ENCODE measurements around the gene CD83.

CD83 gene

GRCh38 chr6:14109411-14109826 lies 8.2 kb upstream of the CD83 start:
- Histone ChIP-seq H2AFZ (no peak overlapping the region), H3K4me2 (ENCODE audit: low read length) (no peak overlapping the region), H3K36me3 (ENCODE audit: control insufficient read depth, insufficient read depth, low read length) (no peaks in the 10 kb centered on the region), H3K79me2 (no peaks in the 10 kb centered on the region), H3K9ac (no peak overlapping the region), H3K4me3 (ENCODE audit: low read depth, low read length) (no peak overlapping the region), H3K9me3 (ENCODE audit: control insufficient read depth, low read length) (no peaks in the 10 kb centered on the region), H3K27ac (no peak overlapping the region), H3K27me3 (ENCODE audit: control insufficient read depth, insufficient read depth, low read length) (no peaks in the 10 kb centered on the region), H3K4me1 (no peaks in the 10 kb centered on the region)
- TF ChIP-seq CTCF (IDR thresholded peaks at IDR 0.05), result no peak

- TF ChIP-seq CTCF (IDR thresholded peaks at IDR 0.05), result no peak
- Histone ChIP-seq H2AFZ (no peak overlapping the region), H3K9ac (no peak overlapping the region), H3K4me2 (ENCODE audit: low read length) (no peak overlapping the region), H3K27me3 (ENCODE audit: control insufficient read depth, insufficient read depth, low read length) (no peaks in the 10 kb centered on the region), H3K4me1 (no peaks in the 10 kb centered on the region), H3K27ac (no peak overlapping the region), H3K4me3 (ENCODE audit: low read depth, low read length) (no peak overlapping the region), H3K36me3 (ENCODE audit: control insufficient read depth, insufficient read depth, low read length) (no peaks in the 10 kb centered on the region), H3K9me3 (ENCODE audit: control insufficient read depth, low read length) (no peaks in the 10 kb centered on the region), H3K79me2 (no peaks in the 10 kb centered on the region)
These were observed 7.4 kb upstream of the CD83 start for GRCh38 chr6:14110001-14110818.

GRCh38 chr6:14113976-14114375 lies 3.6 kb upstream of the CD83 start:
- no peak for TF ChIP-seq CTCF (IDR thresholded peaks at IDR 0.05)
- Histone ChIP-seq H3K4me1 (peaks cover 4% of the 10 kb centered on the region), H3K9me3 (ENCODE audit: control insufficient read depth, low read length) (no peaks in the 10 kb centered on the region)

GRCh38 chr6:14118091-14118439 lies 493 bp downstream of the CD83 start:
- no peak overlapping the region for H3K9ac ChIP-seq

More at GRCh38 chr6:14113976-14114375, 3.6 kb upstream of the CD83 start:
- Histone ChIP-seq H3K79me2 (no peaks in the 10 kb centered on the region), H3K27me3 (ENCODE audit: control insufficient read depth, insufficient read depth, low read length) (no peaks in the 10 kb centered on the region), H3K9ac (no peak overlapping the region), H3K36me3 (ENCODE audit: control insufficient read depth, insufficient read depth, low read length) (no peaks in the 10 kb centered on the region), H3K4me3 (ENCODE audit: low read depth, low read length) (no peak overlapping the region), H3K27ac (no peak overlapping the region), H2AFZ (no peak overlapping the region), H3K4me2 (ENCODE audit: low read length) (no peak overlapping the region)

More at GRCh38 chr6:14118091-14118439, 493 bp downstream of the CD83 start:
- Histone ChIP-seq H3K27me3 (ENCODE audit: control insufficient read depth, insufficient read depth, low read length) (no peaks in the 10 kb centered on the region), H3K27ac (no peak overlapping the region), H2AFZ (peak overlapping the region; percentile 93), H3K4me3 (ENCODE audit: low read depth, low read length) (peak overlapping the region; percentile 56), H3K79me2 (no peaks in the 10 kb centered on the region), H3K36me3 (ENCODE audit: control insufficient read depth, insufficient read depth, low read length) (no peaks in the 10 kb centered on the region), H3K4me2 (ENCODE audit: low read length) (peak overlapping the region; percentile 60), H3K9me3 (ENCODE audit: control insufficient read depth, low read length) (no peaks in the 10 kb centered on the region), H3K4me1 (peaks cover 4% of the 10 kb centered on the region)
- TF ChIP-seq CTCF (IDR thresholded peaks at IDR 0.05), result no peak
